Measurements from ENCODE around the gene TMEM191C.
"Not testable (repeated sequence)": the region's sequence is repeated elsewhere in the genome, so short reads cannot be mapped to it uniquely, and the experiment has no call there.

GRCh38 chr22:21435998-21436810 lies 31.0 kb upstream of the TMEM191C start:
- TF ChIP-seq CTCF (IDR thresholded peaks at IDR 0.05; ENCODE audit: insufficient read depth, low read length, poor library complexity, severe bottlenecking); EZH2phosphoT487 (conservative IDR thresholded peaks at IDR 0.05; ENCODE audit: low read length): not testable (repeated sequence)
